OCI-LY3 (cell line): ENCODE data around the gene ANKRD13A.

Experiments
- EZH2phosphoT487 ChIP-seq: fragments of 200-600 bp; shearing (Covaris generic); IDR thresholded peaks from 2 replicates; pipeline ENCODE4 v1.6.1; 2018; ENCODE audit warnings: antibody characterized with exemption, mixed run types, low read depth
- TF ChIP-seq, protein P1 (sequence below): fragments of 200-600, 300-600 bp; sonication (generic); IDR thresholded peaks from 2 replicates; pipeline ENCODE4 v1.5.1; 2014; ENCODE audit warnings: antibody characterized with exemption, low read length, low read depth

DNA sequence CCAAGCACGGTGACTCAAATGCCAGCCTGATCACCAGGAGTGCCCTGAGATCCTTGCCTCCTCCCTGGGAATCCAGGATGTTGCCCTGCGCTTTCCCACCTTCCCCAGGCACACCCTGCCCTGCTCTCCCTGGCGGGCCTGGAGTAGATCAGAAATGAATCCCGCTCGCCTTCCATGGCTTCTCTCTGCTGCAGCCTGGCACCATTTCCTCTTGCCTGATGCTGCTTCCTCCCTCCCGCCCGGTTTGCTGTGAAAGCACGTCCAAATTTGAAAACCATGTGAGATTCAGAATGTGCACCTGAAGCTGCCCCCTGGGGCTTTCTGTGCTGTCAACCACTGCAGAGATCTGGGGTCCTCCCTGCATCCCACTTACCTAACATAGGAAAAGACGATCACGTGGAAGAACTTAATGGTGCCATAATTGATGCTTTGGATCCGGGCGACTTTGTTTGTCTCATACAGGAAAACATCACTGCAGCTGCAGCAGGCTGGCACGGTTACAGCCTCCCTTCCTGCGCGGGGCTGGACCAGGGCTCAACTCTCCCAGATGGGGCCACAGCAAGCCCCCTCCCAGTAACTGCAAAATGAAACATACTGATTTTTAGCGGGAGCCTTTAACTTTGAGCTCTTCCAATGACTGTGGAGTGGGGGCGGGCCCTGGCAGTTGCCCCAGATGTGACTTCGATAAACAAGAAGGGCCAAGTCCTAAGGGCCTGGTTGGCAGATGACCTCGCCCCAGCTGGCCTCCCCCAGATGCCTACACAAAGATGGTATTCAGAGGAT lies 74.0 kb downstream of the ANKRD13A start:
- no peak for TF ChIP-seq EZH2phosphoT487
- TF ChIP-seq, protein P1, sequence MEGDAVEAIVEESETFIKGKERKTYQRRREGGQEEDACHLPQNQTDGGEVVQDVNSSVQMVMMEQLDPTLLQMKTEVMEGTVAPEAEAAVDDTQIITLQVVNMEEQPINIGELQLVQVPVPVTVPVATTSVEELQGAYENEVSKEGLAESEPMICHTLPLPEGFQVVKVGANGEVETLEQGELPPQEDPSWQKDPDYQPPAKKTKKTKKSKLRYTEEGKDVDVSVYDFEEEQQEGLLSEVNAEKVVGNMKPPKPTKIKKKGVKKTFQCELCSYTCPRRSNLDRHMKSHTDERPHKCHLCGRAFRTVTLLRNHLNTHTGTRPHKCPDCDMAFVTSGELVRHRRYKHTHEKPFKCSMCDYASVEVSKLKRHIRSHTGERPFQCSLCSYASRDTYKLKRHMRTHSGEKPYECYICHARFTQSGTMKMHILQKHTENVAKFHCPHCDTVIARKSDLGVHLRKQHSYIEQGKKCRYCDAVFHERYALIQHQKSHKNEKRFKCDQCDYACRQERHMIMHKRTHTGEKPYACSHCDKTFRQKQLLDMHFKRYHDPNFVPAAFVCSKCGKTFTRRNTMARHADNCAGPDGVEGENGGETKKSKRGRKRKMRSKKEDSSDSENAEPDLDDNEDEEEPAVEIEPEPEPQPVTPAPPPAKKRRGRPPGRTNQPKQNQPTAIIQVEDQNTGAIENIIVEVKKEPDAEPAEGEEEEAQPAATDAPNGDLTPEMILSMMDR, result no peak
